C4-2B (cell line): ENCODE data around the gene HECW1.

Source experiments
- CTCF ChIP-seq: fragments of 450-650 bp; conservative IDR thresholded peaks from 2 replicates; pipeline ENCODE4 v1.5.1; 2017; ENCODE audit warnings: mild to moderate bottlenecking
- ZFX ChIP-seq: fragments of 450-650 bp; IDR thresholded peaks from 2 replicates; pipeline ENCODE4 v1.6.1; 2017

DNA sequence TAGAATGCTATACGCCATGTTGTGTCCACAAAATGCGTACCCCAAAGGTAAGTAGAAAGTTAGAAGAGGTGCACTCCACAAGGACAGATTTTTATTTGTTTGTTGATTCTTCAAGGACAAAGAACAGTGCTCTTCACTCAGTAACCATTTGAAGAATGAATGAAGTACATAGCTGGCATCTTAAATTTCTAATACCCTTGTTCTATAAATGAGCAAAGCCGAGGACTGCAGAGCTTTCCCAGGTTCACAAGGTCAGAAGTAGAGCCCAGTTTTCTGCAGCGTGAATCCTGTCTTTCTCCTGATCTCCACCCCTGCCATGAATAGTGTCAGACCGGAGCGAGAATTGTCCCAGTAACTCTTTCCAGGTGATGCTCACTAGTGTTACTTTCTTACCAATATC lies 9.5 kb downstream of the HECW1 start:
- TF ChIP-seq CTCF, result no peak
- TF ChIP-seq ZFX, result no peak
